Inflammatory macrophage (primary cell): ENCODE data around the gene DPP8.
A peak's percentile ranks its signal among the peaks of the same experiment; 100 is the strongest.

Experiments
- DNase-seq, 2 donors: peaks; one replicate each; pipeline ENCODE4 v3.0.0-alpha.2; 2020 to 2022

The DPP8 gene

GRCh38 chr15:65423976-65424679 lies 93.4 kb downstream of the DPP8 start:
- no peak for DNase-seq

GRCh38 chr15:65423150-65423975 lies 94.1 kb downstream of the DPP8 start:
- no peak for DNase-seq

GRCh38 chr15:65421360-65422215 lies 95.9 kb downstream of the DPP8 start:
- peak; percentile 2 to 53 for DNase-seq

GRCh38 chr15:65420975-65421359 lies 96.5 kb downstream of the DPP8 start:
- no peak for DNase-seq

- DNase-seq: no peak
These were observed 98.9 kb downstream of the DPP8 start for GRCh38 chr15:65418596-65418995.

- DNase-seq: no peak
These were observed 100.6 kb downstream of the DPP8 start for GRCh38 chr15:65416845-65417416.

GRCh38 chr15:65414841-65415621 lies 102.5 kb downstream of the DPP8 start:
- no peak for DNase-seq

- no peak for DNase-seq
These were observed 103.7 kb downstream of the DPP8 start for GRCh38 chr15:65413760-65414144.

GRCh38 chr15:65413051-65413759 lies 104.3 kb downstream of the DPP8 start:
- DNase-seq: no peak

- no peak for DNase-seq
These were observed 104.9 kb downstream of the DPP8 start for GRCh38 chr15:65412556-65412955.

- DNase-seq: no peak
These were observed 105.9 kb downstream of the DPP8 start for GRCh38 chr15:65411465-65412071.

GRCh38 chr15:65410972-65411371 lies 106.5 kb downstream of the DPP8 start:
- no peak for DNase-seq

- no peak for DNase-seq
These were observed 107.5 kb downstream of the DPP8 start for GRCh38 chr15:65410036-65410435.

GRCh38 chr15:65409036-65409631 lies 108.4 kb downstream of the DPP8 start:
- no peak for DNase-seq

- DNase-seq: no peak
These were observed 109.0 kb downstream of the DPP8 start for GRCh38 chr15:65408324-65409035.

GRCh38 chr15:65406424-65407000 lies 111.0 kb downstream of the DPP8 start:
- DNase-seq: no peak

GRCh38 chr15:65405791-65406423 lies 111.6 kb downstream of the DPP8 start:
- DNase-seq: no peak

- no peak for DNase-seq
These were observed 113.2 kb downstream of the DPP8 start for GRCh38 chr15:65404186-65404872.
